ENCODE measurements around the gene ACTL10. TPM values are rescaled to one million over a fixed set of nuclear protein-coding genes. Genes with fewer than 3 reads are reported as not detected.

ACTL10 gene
- total RNA-seq, 1 experiment from 2014 or later: 0.46 TPM

GRCh38 chr20:33657704-33658095, 9.0 kb upstream of the ACTL10 start:
- Histone ChIP-seq H3K18ac (ENCODE audit: insufficient read length, low read depth, low read length) (no peak overlapping the region), H4K5ac (ENCODE audit: insufficient read length, low read depth, low read length) (no peak overlapping the region), H3K9ac (ENCODE audit: extremely low read depth, insufficient read length, low read length) (no peak overlapping the region), H3K23me2 (ENCODE audit: insufficient read length, low read depth, low read length, poor library complexity, severe bottlenecking) (peaks cover under 1% of the 10 kb centered on the region), H3K4me2 (ENCODE audit: insufficient read depth, insufficient read length, low read length) (no peak overlapping the region), H2BK5ac (ENCODE audit: insufficient read length, low read length) (no peak overlapping the region), H3K4ac (ENCODE audit: low read depth, low read length) (no peak overlapping the region), H2BK20ac (ENCODE audit: low read depth, low read length, poor library complexity, severe bottlenecking) (no peak overlapping the region), H2BK12ac (ENCODE audit: insufficient read length, low read depth, low read length) (no peak overlapping the region), H2AK5ac (ENCODE audit: insufficient read length, low read length) (no peak overlapping the region), H3K79me2 (ENCODE audit: insufficient read depth, low read length) (no peaks in the 10 kb centered on the region), H3T11ph (ENCODE audit: low read length) (no peak overlapping the region), H4K8ac (replicated peaks; ENCODE audit: insufficient read length, low read depth, low read length) (no peak overlapping the region), H3K23ac (ENCODE audit: insufficient read length, low read depth, low read length) (no peak overlapping the region), H4K91ac (ENCODE audit: insufficient read length, low read depth, low read length) (no peak overlapping the region), H3K56ac (ENCODE audit: insufficient read length, low read depth, low read length) (no peak overlapping the region), H3K9me3 (ENCODE audit: control insufficient read depth, low read depth, low read length) (no peaks in the 10 kb centered on the region), H2BK15ac (ENCODE audit: low read depth, low read length) (no peak overlapping the region), H3K27me3 (ENCODE audit: insufficient read depth, low read length) (no peaks in the 10 kb centered on the region), H3K27ac (ENCODE audit: insufficient read length, low read depth, low read length) (no peak overlapping the region), H3K79me1 (ENCODE audit: insufficient read depth, low read depth, low read length, poor library complexity, severe bottlenecking) (no peaks in the 10 kb centered on the region), H3K4me1 (ENCODE audit: insufficient read depth, low read length) (no peaks in the 10 kb centered on the region), H2AFZ (ENCODE audit: low read length) (no peak overlapping the region), H3K14ac (ENCODE audit: insufficient read depth, low read length) (no peak overlapping the region), H2BK120ac (ENCODE audit: low read depth, low read length, poor library complexity, severe bottlenecking) (no peak overlapping the region), H4K20me1 (ENCODE audit: control insufficient read depth, insufficient read depth, insufficient read length) (no peaks in the 10 kb centered on the region)
- WGBS (ENCODE audit: extremely low coverage, insufficient read length, low lambda C conversion rate): no CpG with 5 or more reads among the region's 12 CpGs
- Mint-ChIP-seq H3K36me3 (ENCODE audit: insufficient read depth in 1 of 3, low read depth in 3 of 3) (peaks cover 0 to 43% (median 4%) of the 10 kb centered on the region in 3 experiments; a peak in 6 of 7 replicates), H3K27ac (no peak overlapping the region), H3K4me3 (no peak overlapping the region), H3K4me1 (peaks cover 26 to 29% of the 10 kb centered on the region in 2 experiments), H3K9me3 (no peaks in the 10 kb centered on the region; a peak in 1 of 5 replicates), H3K27me3 (ENCODE audit: low read depth) (no peaks in the 10 kb centered on the region)
- no peak for DNase-seq
- TF ChIP-seq CTCF (conservative IDR thresholded peaks at IDR 0.05): no peak

Measured in H9 (cell line).